Fibroblast of skin of scalp (primary cell): ENCODE measurements around the gene DHRSX.

Experiments used
- DNase-seq: peaks from one replicate; pipeline ENCODE4 v3.0.0-alpha.2; 2013

The DHRSX gene

GRCh38 chrX:2187352-2188115 lies 313.2 kb downstream of the DHRSX start:
- no peak for DNase-seq

DNA sequence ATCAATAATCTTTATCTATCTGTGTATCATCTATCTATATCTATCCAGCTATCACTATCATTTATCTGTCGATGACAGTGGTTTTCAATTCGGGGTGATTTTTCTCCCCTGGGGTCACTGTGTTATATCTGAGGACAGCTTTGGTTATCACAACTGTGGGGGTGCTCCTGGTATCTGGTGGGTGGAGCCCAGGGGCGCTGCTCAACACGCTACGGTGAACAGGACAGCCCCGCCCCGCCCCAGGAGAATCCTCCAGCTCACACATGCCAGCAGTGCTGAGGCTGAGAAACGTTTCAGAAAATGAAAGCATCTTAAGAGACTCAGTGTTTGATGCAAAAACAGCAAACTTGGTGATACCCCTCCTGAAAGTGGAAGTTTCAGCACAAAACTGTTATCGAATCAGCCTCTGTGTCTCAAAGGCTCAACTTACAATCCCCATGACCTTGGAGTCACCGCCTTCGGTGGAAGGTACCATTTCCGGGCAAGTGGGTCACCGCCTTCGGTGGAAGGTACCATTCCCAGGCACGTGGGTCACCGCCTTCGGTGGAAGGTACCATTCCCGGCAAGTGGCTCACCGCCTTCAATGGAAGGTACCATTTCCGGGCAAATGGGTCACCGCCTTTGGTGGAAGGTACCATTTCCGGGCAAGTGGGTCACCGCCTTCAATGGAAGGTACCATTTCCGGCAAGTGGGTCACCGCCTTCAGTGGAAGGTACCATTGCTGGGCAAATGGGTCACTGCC lies 315.3 kb downstream of the DHRSX start:
- DNase-seq, result no peak

GRCh38 chrX:2184089-2184488 lies 316.7 kb downstream of the DHRSX start:
- DNase-seq, result no peak

- DNase-seq, result no peak
Measured at GRCh38 chrX:2183193-2183725, 317.5 kb downstream of the DHRSX start.

- DNase-seq, result no peak
Measured at GRCh38 chrX:2177541-2177940, 323.2 kb downstream of the DHRSX start.

GRCh38 chrX:2176733-2177132 lies 324.0 kb downstream of the DHRSX start:
- no peak for DNase-seq

GRCh38 chrX:2176274-2176673 lies 324.5 kb downstream of the DHRSX start:
- DNase-seq, result no peak

DNA sequence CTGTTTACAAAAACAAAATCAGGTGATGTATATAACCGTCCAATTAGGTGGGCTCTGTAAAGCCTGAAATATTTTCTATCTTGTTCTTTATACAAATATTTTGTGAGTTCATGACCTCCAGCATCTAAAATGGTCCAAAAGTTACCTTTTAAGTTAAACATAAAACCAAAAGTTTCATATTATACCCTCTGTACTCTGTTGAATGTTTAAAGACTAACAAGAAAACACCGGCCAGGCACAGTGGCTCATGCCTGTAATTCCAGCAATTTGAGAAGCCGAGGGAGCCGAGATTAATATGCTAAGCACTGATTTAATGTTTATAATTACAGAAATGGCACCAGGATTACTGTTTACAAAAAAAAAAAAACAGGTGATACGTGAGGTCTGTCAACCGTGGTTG lies 328.4 kb downstream of the DHRSX start:
- no peak for DNase-seq
